HepG2 (cell line): ENCODE results near the gene CAPZB. TPM values are rescaled to one million over a fixed set of nuclear protein-coding genes. Genes with fewer than 3 reads are reported as not detected.

Experiments
- CBX5 ChIP-seq: sonication (generic); formaldehyde crosslinking; IDR thresholded peaks from 2 replicates; pipeline ENCODE4 v1.4.0; 2020; ENCODE audit warnings: missing genetic modification reagents, borderline replicate concordance
- CENPT ChIP-seq: sonication (generic); formaldehyde crosslinking; IDR thresholded peaks from 2 replicates; pipeline ENCODE4 v1.8.0; 2022; ENCODE audit warnings: low read depth, mild to moderate bottlenecking, moderate library complexity, missing genetic modification reagents
- GPN1 ChIP-seq: sonication (generic); formaldehyde crosslinking; IDR thresholded peaks from 2 replicates; pipeline ENCODE4 v1.5.1; 2020; ENCODE audit warnings: missing genetic modification reagents, borderline replicate concordance
- KAT8 ChIP-seq: IDR thresholded peaks from 2 replicates; pipeline ENCODE4 v1.6.1; 2016; ENCODE audit warnings: missing genetic modification reagents, missing compliant biosample characterization
- MATR3 ChIP-seq: sonication (generic); formaldehyde crosslinking; IDR thresholded peaks from 2 replicates; pipeline ENCODE4 v1.4.0; 2020; ENCODE audit warnings: missing genetic modification reagents
- NCOA2 ChIP-seq: sonication (generic); formaldehyde crosslinking; IDR thresholded peaks from 2 replicates; pipeline ENCODE4 v1.8.0; 2022; ENCODE audit warnings: inconsistent platforms
- PHB2 ChIP-seq: fragments of 450-650 bp; IDR thresholded peaks from 2 replicates; pipeline ENCODE4 v1.6.1; 2018; ENCODE audit not compliant: partially characterized antibody
- POGZ ChIP-seq: sonication (generic); formaldehyde crosslinking; IDR thresholded peaks from 2 replicates; pipeline ENCODE4 v1.4.0; 2020; ENCODE audit warnings: mild to moderate bottlenecking, missing genetic modification reagents
- THYN1 ChIP-seq: sonication (generic); formaldehyde crosslinking; IDR thresholded peaks from 2 replicates; pipeline ENCODE4 v1.8.1; 2023; ENCODE audit warnings: low read depth, mild to moderate bottlenecking, moderate library complexity, missing genetic modification reagents, borderline replicate concordance
- TOE1 ChIP-seq: sonication (generic); formaldehyde crosslinking; IDR thresholded peaks from 2 replicates; pipeline ENCODE4 v1.4.0; 2020; ENCODE audit warnings: mild to moderate bottlenecking, missing genetic modification reagents
- ZFP36L2 ChIP-seq: sonication (generic); formaldehyde crosslinking; IDR thresholded peaks from 2 replicates; pipeline ENCODE4 v1.4.0; 2020; ENCODE audit warnings: missing genetic modification reagents
- ZNF367 ChIP-seq: sonication (generic); formaldehyde crosslinking; IDR thresholded peaks from 2 replicates; pipeline ENCODE4 v1.4.0; 2020; ENCODE audit warnings: missing genetic modification reagents, borderline replicate concordance
- ZNF552 ChIP-seq: sonication (generic); formaldehyde crosslinking; IDR thresholded peaks from 2 replicates; pipeline ENCODE4 v1.9.0; 2022; ENCODE audit warnings: missing genetic modification reagents, mild to moderate bottlenecking, borderline replicate concordance
- ZNF607 ChIP-seq: sonication (generic); formaldehyde crosslinking; IDR thresholded peaks from 2 replicates; pipeline ENCODE4 v1.5.1; 2020; ENCODE audit warnings: missing genetic modification reagents, mild to moderate bottlenecking, borderline replicate concordance
- ZNF792 ChIP-seq: IDR thresholded peaks from 2 replicates; pipeline ENCODE4 v1.6.1; 2016
- polyA plus RNA-seq, 8 experiments: library from polyadenylated mRNA; depleted of rRNA in 3 of 8; stranded (reverse) in 7 of 8; unstranded in 1 of 8; fragments of >200 nt; fragmentation: Illumina TruSeq in 4 of 8; extraction: Trizol in 4 of 8; gene quantifications; 2 replicates each; pipeline versions ENCODE4 v1.2.1 to v1.2.3, GENCODE V29; 2011 to 2016; ENCODE audit warnings: low read depth in 4 of 8, missing spikeins in 1 of 8, mixed read lengths in 1 of 8; ENCODE audit not compliant: insufficient read depth in 1 of 8
- total RNA-seq, 5 experiments: library from RNA; depleted of rRNA; stranded (reverse); fragments of >200 nt; fragmentation: Illumina TruSeq; extraction: Trizol; gene quantifications; 2 replicates each; pipeline ENCODE4 v1.2.3, GENCODE V29; 2016; ENCODE audit warnings: low read depth in 1 of 5
- TF ChIP-seq, protein P1 (sequence below): sonication (generic); formaldehyde crosslinking; IDR thresholded peaks from 2 replicates; pipeline ENCODE4 v1.4.0; 2020; ENCODE audit warnings: missing genetic modification reagents, borderline replicate concordance
- TF ChIP-seq, protein P2 (sequence below): sonication (generic); formaldehyde crosslinking; IDR thresholded peaks from 2 replicates; pipeline ENCODE4 v1.4.0; 2020; ENCODE audit warnings: mild to moderate bottlenecking, missing genetic modification reagents
- TF ChIP-seq, protein P3 (sequence below): sonication (generic); formaldehyde crosslinking; IDR thresholded peaks from 2 replicates; pipeline ENCODE4 v1.8.1; 2023; ENCODE audit warnings: mild to moderate bottlenecking, missing genetic modification reagents
- TF ChIP-seq, protein P4 (sequence below): sonication (generic); formaldehyde crosslinking; IDR thresholded peaks from 2 replicates; pipeline ENCODE4 v1.4.0; 2020; ENCODE audit warnings: missing genetic modification reagents, low read depth, mild to moderate bottlenecking, borderline replicate concordance

CAPZB gene
- total and polyA plus RNA-seq, 2 of the 13 experiments (the other 11 are each of a cell fraction or from before 2014, with no cell fraction given) = 58.9 to 76.9 TPM

DNA sequence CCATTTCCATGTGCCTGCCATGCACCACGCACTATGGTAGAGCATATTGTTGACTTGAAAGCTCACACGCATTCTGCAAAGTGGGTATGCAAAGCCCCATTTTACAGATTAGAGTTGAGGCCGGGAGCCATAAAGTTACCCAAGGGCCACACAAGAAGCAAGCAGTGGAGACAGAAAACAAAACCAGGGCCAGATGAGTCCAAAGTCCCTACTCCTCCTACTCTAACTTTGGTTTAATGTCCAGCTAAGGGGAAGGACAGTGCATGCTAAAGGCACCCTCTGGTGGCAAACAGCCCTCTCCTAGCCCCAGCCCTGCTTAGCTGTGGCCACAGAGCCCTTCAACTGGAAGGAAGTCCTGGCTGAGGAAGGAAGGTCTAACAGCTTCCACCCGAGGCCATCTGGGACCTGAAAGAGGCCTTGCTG, 98.3 kb downstream of the CAPZB start (continued):
- TF ChIP-seq NCOA2 (CRISPR knock-in tag) (peak; percentile 12; the same call in 1 of the 2 replicates), ZFP36L2 (CRISPR knock-in tag) (no peak), CENPT (CRISPR knock-in tag) (no peak), ZNF607 (CRISPR knock-in tag) (no peak), ZNF367 (CRISPR knock-in tag) (no peak), CBX5 (peak; percentile 20; the same call in 1 of the 2 replicates), TOE1 (CRISPR knock-in tag) (no peak), ZNF552 (CRISPR knock-in tag) (no peak), GPN1 (CRISPR knock-in tag) (no peak), PHB2 (no peak), POGZ (CRISPR knock-in tag) (peak; percentile 69), ZNF792 (no peak), THYN1 (CRISPR knock-in tag) (no peak), MATR3 (CRISPR knock-in tag) (no peak), KAT8 (CRISPR knock-in tag) (peak; percentile 53; the same call in 1 of the 2 replicates)
- TF ChIP-seq, protein P1, sequence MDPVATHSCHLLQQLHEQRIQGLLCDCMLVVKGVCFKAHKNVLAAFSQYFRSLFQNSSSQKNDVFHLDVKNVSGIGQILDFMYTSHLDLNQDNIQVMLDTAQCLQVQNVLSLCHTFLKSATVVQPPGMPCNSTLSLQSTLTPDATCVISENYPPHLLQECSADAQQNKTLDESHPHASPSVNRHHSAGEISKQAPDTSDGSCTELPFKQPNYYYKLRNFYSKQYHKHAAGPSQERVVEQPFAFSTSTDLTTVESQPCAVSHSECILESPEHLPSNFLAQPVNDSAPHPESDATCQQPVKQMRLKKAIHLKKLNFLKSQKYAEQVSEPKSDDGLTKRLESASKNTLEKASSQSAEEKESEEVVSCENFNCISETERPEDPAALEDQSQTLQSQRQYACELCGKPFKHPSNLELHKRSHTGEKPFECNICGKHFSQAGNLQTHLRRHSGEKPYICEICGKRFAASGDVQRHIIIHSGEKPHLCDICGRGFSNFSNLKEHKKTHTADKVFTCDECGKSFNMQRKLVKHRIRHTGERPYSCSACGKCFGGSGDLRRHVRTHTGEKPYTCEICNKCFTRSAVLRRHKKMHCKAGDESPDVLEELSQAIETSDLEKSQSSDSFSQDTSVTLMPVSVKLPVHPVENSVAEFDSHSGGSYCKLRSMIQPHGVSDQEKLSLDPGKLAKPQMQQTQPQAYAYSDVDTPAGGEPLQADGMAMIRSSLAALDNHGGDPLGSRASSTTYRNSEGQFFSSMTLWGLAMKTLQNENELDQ (CRISPR knock-in tag) = no peak
- TF ChIP-seq, protein P2, sequence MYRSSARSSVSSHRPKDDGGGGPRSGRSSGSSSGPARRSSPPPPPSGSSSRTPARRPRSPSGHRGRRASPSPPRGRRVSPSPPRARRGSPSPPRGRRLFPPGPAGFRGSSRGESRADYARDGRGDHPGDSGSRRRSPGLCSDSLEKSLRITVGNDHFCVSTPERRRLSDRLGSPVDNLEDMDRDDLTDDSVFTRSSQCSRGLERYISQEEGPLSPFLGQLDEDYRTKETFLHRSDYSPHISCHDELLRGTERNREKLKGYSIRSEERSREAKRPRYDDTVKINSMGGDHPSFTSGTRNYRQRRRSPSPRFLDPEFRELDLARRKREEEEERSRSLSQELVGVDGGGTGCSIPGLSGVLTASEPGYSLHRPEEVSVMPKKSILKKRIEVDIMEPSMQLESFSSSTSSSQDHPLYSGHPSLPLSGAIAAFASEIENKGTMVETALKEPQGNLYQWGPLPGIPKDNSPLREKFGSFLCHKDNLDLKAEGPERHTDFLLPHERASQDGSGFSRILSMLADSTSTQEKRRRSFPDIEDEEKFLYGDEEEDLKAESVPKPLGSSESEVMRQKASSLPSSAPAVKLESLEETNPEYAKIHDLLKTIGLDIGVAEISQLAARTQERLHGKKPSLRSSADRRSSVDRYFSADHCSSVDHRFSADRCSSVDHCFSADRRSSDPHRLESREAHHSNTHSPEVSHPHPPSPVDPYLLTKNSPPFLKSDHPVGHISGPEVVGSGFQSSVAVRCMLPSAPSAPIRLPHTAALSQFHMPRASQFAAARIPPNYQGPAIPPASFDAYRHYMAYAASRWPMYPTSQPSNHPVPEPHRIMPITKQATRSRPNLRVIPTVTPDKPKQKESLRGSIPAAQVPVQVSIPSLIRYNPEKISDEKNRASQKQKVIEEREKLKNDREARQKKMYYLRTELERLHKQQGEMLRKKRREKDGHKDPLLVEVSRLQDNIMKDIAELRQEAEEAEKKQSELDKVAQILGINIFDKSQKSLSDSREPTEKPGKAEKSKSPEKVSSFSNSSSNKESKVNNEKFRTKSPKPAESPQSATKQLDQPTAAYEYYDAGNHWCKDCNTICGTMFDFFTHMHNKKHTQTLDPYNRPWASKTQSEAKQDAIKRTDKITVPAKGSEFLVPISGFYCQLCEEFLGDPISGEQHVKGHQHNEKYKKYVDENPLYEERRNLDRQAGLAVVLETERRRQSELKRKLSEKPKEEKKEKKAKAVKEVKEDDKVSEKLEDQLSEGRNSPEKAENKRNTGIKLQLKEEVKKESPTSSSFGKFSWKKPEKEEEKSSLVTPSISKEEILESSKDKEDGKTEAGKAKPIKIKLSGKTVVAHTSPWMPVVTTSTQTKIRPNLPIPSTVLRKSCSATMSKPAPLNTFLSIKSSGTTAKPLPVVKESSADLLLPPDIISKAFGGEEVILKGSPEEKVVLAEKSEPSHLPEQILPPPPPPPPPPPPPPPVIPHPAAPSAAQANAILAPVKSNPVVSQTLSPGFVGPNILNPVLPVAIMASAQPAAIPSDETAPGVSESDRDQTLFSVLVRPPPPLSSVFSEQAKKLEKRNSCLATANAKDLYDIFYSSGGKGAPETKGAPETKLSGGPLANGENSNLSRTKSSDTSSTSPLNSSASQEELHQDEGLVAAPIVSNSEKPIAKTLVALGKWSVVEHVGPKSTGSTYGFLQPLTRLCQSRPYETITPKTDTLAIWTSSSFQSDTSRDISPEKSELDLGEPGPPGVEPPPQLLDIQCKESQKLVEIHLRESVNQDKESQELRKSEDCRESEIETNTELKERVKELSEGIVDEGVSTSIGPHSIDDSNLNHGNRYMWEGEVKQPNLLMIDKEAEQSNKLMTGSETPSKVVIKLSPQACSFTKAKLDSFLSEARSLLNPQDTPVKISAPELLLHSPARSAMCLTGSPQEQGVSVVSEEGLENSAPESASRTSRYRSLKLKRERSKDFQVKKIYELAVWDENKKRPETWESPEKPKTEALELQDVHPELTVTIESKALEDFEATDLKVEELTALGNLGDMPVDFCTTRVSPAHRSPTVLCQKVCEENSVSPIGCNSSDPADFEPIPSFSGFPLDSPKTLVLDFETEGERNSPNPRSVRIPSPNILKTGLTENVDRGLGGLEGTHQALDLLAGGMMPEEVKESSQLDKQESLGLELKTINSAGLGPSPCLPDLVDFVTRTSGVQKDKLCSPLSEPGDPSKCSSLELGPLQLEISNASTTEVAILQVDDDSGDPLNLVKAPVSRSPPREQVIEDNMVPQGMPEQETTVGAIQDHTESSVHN (CRISPR knock-in tag) = no peak
- TF ChIP-seq, protein P3, sequence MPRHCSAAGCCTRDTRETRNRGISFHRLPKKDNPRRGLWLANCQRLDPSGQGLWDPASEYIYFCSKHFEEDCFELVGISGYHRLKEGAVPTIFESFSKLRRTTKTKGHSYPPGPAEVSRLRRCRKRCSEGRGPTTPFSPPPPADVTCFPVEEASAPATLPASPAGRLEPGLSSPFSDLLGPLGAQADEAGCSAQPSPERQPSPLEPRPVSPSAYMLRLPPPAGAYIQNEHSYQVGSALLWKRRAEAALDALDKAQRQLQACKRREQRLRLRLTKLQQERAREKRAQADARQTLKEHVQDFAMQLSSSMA (CRISPR knock-in tag) = 0 out of 2 replicates have a peak, but pooled peaks have one; percentile 20
- TF ChIP-seq, protein P4, sequence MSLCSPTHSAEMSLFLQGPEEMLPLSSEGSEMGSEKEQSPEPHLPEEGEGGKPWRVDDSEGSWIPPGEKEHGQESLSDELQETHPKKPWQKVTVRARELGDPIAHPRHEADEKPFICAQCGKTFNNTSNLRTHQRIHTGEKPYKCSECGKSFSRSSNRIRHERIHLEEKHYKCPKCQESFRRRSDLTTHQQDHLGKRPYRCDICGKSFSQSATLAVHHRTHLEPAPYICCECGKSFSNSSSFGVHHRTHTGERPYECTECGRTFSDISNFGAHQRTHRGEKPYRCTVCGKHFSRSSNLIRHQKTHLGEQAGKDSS (CRISPR knock-in tag) = no peak
